Astrocyte of the cerebellum (primary cell): ENCODE results near the gene TMC4.

Source experiments
- DNase-seq: peaks from one replicate; pipeline ENCODE4 v3.0.0-alpha.2; 2011; ENCODE audit warnings: low read depth
- H3K4me3 ChIP-seq: 2 replicates; pipeline ENCODE4 v1.5.1; 2011; ENCODE audit warnings: mild to moderate bottlenecking, low read depth, low read length, moderate library complexity
- in situ Hi-C: cut with HindIII; loops from 2 replicates; pipeline ENCODE4 v1.10.0; 2017; ENCODE audit warnings: low sequenced_read_pairs
- TF ChIP-seq, protein P1 (sequence below): IDR thresholded peaks from 2 replicates; pipeline ENCODE4 v1.5.1; 2012; ENCODE audit warnings: low read length, low read depth, moderate library complexity, mild to moderate bottlenecking; ENCODE audit errors: missing control alignments

The TMC4 gene

DNA sequence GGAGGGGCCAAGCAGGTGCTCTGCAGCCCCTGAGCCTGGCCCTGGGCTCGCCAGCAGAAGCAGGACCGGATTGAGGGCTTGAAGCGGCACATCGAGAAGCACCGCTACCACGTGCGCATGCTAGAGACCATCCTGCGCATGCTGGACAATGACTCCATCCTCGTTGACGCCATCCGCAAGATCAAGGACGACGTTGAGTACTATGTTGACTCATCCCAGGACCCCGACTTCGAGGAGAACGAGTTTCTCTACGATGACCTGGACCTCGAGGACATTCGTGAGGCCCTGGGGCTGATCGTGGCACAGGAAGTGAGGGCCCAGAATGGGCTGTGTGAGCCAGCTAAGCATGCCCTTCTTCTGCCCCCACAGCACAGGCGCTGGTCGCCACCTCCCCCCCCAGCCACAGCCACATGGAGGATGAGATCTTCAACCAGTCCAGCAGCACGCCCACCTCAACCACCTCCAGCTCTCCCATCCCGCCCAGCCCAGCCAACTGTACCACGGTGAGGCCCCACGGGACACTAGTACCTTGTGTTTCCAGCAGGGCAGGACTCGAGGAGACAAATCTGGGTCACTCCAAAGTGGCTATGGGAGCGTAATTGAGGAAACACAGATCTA lies 27.3 kb downstream of the TMC4 start:
- in situ Hi-C loops: no loop called here
- no peak for DNase-seq
- TF ChIP-seq, protein P1, sequence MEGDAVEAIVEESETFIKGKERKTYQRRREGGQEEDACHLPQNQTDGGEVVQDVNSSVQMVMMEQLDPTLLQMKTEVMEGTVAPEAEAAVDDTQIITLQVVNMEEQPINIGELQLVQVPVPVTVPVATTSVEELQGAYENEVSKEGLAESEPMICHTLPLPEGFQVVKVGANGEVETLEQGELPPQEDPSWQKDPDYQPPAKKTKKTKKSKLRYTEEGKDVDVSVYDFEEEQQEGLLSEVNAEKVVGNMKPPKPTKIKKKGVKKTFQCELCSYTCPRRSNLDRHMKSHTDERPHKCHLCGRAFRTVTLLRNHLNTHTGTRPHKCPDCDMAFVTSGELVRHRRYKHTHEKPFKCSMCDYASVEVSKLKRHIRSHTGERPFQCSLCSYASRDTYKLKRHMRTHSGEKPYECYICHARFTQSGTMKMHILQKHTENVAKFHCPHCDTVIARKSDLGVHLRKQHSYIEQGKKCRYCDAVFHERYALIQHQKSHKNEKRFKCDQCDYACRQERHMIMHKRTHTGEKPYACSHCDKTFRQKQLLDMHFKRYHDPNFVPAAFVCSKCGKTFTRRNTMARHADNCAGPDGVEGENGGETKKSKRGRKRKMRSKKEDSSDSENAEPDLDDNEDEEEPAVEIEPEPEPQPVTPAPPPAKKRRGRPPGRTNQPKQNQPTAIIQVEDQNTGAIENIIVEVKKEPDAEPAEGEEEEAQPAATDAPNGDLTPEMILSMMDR: no peak
- H3K4me3 ChIP-seq: no peak overlapping the region

DNA sequence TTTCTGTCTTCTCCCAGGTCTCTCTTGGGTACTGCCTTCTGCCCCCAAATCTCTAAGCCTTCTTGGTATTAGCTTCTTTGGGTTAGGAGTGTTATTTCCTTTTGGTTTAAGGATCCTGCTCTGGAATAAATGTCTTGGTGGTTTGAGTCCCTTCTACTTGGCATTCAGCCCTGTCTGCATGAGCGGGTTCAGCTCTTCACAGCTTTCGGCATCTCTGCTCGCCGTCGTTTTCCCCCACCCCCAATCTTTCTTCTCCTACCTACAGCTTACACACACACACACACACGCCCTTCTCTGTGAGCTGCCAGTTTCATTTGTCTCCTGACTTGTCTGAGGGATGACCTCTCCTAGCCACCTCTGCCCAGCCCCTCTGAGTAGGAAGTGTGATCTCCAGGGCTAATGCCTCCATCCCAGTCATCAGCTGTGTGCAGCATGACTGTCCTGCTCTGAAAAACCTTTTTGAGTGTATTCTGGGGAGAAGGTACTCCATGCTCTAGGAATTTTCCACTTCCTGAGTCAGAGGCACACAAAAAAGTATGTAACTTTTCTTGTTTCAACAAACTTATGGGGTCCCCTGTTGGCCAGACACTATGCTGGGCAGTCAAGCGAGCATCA lies 30.7 kb downstream of the TMC4 start:
- H3K4me3 ChIP-seq: no peak overlapping the region
- TF ChIP-seq, protein P1: no peak
- DNase-seq: no peak
- in situ Hi-C loops: no loop called here

DNA sequence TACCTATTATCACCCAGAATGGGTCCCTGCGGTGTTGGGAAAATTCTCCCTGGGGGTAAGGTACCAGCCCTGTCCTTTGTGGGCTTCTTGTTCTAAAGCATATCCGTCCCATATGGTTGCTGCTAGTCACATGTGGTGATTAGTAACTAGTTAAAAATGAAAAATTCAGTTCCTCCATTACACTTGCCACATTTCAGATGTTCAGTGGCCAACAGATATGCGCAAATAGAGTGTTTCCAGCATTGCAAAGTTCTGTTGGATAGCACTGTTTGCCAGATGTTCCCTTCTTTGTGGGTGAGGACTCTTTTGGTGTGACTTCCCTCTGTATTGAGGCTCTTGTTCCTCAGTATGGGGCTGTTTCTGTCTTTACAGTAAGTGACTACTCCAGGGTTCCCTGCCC lies 31.6 kb downstream of the TMC4 start:
- no peak for DNase-seq
- H3K4me3 ChIP-seq: no peak overlapping the region
- in situ Hi-C loops: no loop called here
- TF ChIP-seq, protein P1: no peak

DNA sequence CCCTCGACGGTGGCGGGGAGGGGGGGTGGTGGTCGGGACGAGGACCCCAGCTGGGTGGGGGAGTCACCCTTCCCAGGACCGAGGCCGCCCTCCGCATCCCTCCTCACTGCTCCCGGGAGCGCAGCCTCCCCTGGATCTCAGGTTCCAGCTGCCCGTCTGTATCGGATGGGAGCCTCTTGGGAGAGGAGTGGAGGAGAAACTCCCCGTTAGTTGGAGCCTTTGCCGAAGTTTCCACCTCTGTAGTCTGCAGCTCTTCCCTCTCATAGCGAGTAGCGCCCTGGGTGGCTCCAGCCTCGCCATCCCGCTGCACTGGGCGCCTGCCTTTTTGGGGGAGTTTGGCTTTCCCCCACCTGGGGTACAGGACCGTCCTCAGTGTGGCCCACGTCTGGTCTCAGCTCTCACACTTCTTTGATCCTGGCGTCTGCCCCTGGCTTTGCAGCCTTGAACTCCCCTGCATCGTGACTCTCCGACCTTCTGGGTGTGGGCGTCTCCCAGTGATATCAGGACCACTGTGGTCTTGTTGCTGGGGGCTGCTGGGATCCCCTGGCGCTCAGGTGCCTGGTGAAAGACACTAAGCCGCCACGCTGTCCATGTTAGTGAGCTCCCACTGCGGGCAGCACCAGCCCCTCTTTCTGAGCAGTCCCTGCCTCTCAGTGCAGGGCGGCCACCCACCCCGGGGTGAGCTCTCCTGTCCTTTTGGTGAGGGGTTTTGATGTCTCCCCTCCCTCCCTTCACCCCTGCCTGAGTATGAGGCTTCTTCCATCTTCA lies 34.3 kb downstream of the TMC4 start:
- H3K4me3 ChIP-seq: peak overlapping the region; percentile 86
- TF ChIP-seq, protein P1: no peak
- no peak for DNase-seq
- in situ Hi-C loops: no loop called here

DNA sequence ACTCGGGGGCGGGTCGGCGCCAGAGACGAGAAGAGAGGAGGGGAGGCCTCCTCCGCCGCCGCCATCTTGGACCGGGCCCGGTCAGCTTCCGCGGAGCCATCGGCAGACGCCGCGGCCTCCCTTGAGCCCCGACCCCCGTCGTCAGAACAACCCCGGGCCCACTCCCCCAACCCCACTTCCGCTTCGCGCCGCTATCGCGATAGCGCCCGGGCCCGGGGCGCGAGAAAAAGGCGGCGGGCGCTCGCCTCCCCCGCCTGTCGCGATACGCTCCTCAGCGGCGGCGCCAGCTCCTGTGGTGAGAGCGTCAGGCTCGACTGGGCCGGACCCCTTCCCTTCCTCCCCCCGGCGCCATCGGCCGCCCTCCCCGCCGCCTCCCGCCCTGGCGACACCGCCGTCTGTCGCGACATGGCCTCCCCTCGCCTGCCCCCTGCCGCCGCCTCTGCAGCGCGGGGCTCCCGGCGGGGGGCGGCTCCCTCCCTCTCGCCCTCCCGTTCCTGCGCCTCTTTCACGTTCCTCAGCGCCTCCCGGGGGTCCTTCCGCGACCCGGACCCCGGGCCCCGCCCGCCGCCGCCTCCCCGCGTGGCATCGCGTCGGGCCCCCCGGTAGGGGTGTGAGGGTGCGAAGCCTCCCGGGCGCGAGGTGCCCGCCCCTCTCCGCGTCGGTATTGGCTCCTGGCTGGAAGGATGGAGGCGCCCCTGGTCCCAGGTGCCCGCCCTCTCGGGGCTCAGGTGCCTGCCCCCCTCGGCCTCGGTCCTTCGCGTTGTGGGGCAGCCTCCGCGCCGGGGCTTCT lies 35.1 kb downstream of the TMC4 start, which contains the start of gene CNOT3:
Gene CNOT3 (plus strand): TSS at position 64 of the 790 bp plus-strand sequence. CDS start 5,217 bp downstream, outside the sequence.
- in situ Hi-C loops: no loop called here
- no peak for DNase-seq
- H3K4me3 ChIP-seq: peak within 1 kb of the TSS; percentile 86
- TF ChIP-seq, protein P1: no peak
